GM12892 (cell line): Measurements from ENCODE around the gene TP53RK.

Source experiments
- POLR2A ChIP-seq: IDR thresholded peaks from 2 replicates; pipeline ENCODE4 v1.6.1; 2011; ENCODE audit warnings: low read depth, low read length, control low read depth
- POLR2AphosphoS5 ChIP-seq: IDR thresholded peaks from 2 replicates; pipeline ENCODE4 v1.6.1; 2011; ENCODE audit warnings: low read depth, low read length, control low read depth

GRCh38 chr20:46641424-46641823, 47.8 kb downstream of the TP53RK start:
- TF ChIP-seq POLR2AphosphoS5 (no peak), POLR2A (no peak)
